ENCODE measurements around the gene C17orf78.

DNA sequence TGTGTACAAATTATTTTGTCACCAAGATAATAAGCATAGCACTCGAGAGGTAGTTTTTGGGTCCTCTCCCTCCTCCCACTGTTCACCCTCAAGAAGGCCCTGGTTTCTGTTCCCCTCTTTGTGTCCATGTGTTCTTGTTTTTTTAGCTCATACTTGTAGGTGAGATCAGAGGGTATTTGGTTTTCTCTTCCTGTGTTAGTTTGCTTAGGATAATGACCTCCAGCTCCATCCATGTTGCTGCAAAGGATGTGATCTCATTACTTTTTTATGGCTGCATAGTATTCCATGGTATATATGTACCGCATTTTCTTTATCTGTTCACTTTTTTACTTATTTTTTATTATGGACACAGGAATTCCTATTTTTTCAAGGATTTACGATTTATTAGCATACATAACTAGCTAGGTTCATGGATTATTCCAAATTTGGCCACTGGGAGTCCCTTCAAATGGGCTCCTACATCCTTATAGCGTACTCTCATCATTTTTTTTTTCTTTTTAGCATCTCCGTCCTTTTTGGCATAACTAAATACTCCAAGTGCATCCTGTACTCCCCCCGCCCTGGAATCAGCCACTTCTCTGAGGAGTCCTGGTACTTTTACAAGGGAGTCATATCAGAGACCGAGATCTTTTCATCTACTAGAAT, 38.2 kb downstream of the C17orf78 start:
- TF ChIP-seq GATA2 (IDR thresholded peaks at IDR 0.05; ENCODE audit: low read depth, low read length) (no peak), GATA3 (IDR thresholded peaks at IDR 0.05; ENCODE audit: low read depth, low read length) (no peak)
